Activated naive CD8-positive, alpha-beta T cell treated with anti-CD3 and anti-CD28 coated beads for 36 hours (primary cell): ENCODE results near the gene LRRFIP1. TPM values are rescaled to one million over a fixed set of nuclear protein-coding genes. Genes with fewer than 3 reads are reported as not detected.
"Not testable (repeated sequence)": the region's sequence is repeated elsewhere in the genome, so short reads cannot be mapped to it uniquely, and the experiment has no call there.

Source experiments
- DNase-seq: peaks from one replicate; pipeline ENCODE4 v3.0.0; 2021
- H3K27ac Mint-ChIP-seq: one replicate; pipeline ENCODE4 v1.8.0; 2022; ENCODE audit warnings: mild to moderate bottlenecking, moderate library complexity, mixed read lengths
- H3K27me3 Mint-ChIP-seq: one replicate; pipeline ENCODE4 v1.8.0; 2022; ENCODE audit warnings: mild to moderate bottlenecking, mixed read lengths
- H3K36me3 Mint-ChIP-seq: one replicate; pipeline ENCODE4 v1.8.0; 2021; ENCODE audit warnings: mild to moderate bottlenecking, mixed read lengths
- H3K4me1 Mint-ChIP-seq: one replicate; pipeline ENCODE4 v1.8.0; 2021; ENCODE audit warnings: mixed read lengths
- H3K4me3 Mint-ChIP-seq: one replicate; pipeline ENCODE4 v1.8.0; 2022; ENCODE audit warnings: mild to moderate bottlenecking, moderate library complexity, mixed read lengths
- H3K9me3 Mint-ChIP-seq: one replicate; pipeline ENCODE4 v1.8.0; 2022; ENCODE audit warnings: mixed read lengths
- total RNA-seq, 2 experiments: library from RNA; stranded (reverse); gene quantifications; one replicate each; pipeline ENCODE4 v1.2.3, GENCODE V29; 2021

LRRFIP1 gene
- total RNA-seq, 2 experiments from 2014 or later = 162 to 164 TPM

- no peaks in the 10 kb centered on the region for H3K9me3 Mint-ChIP-seq
- no peak overlapping the region for H3K27ac Mint-ChIP-seq
- no peaks in the 10 kb centered on the region for H3K36me3 Mint-ChIP-seq
- peaks cover 31% of the 10 kb centered on the region for H3K4me1 Mint-ChIP-seq
- no peaks in the 10 kb centered on the region for H3K27me3 Mint-ChIP-seq
- no peak for DNase-seq
- H3K4me3 Mint-ChIP-seq = no peak overlapping the region
These were observed 43.3 kb downstream of the LRRFIP1 start for GRCh38 chr2:237670641-237671040.

DNA sequence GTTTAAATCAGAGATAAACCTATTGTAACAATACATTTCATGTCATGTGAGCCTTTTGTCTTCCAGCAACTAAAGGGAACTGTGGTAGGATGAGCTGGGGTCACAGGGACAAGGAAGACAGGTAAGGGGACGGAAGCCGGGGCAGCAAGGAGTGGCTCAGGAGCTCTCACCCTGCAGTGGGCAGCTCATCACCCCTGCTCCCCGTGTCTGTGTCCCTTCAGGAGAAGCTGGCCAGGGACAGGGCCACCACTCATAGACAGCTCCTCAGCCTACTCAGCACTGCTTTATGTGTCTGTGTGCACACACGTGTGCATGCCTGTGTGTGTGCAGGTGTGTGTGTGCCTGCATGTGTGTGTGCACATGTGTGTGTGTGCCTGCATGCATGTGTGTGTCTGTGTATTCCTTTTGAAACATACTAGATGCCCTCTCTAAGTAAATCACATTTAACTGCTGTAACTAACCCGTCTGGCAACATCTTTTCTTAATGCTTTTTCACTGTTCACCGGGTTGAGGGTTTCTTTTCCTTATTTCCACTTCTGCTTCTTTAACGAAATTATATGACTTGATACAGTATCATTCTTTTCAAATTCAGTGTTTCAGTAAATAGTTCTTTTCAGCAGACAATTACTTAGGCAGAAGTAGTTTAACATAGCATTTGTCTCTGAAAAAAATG is 44.2 kb downstream of the LRRFIP1 start:
- peaks cover 38% of the 10 kb centered on the region for H3K4me1 Mint-ChIP-seq
- no peaks in the 10 kb centered on the region for H3K27me3 Mint-ChIP-seq
- no peaks in the 10 kb centered on the region for H3K36me3 Mint-ChIP-seq
- no peak for DNase-seq
- no peak overlapping the region for H3K27ac Mint-ChIP-seq
- H3K9me3 Mint-ChIP-seq = no peaks in the 10 kb centered on the region
- no peak overlapping the region for H3K4me3 Mint-ChIP-seq

- Mint-ChIP-seq H3K27ac (peak overlapping the region; percentile 90), H3K36me3 (no peaks in the 10 kb centered on the region), H3K27me3 (no peaks in the 10 kb centered on the region), H3K4me1 (peaks cover 44% of the 10 kb centered on the region), H3K9me3 (no peaks in the 10 kb centered on the region), H3K4me3 (peak overlapping the region; percentile 77)
- DNase-seq = no peak
These were observed 45.3 kb downstream of the LRRFIP1 start for GRCh38 chr2:237672731-237673129.

- DNase-seq = peak; percentile 88
- Mint-ChIP-seq H3K4me1 (peaks cover 47% of the 10 kb centered on the region), H3K9me3 (no peaks in the 10 kb centered on the region), H3K27ac (peak overlapping the region; percentile 90), H3K36me3 (no peaks in the 10 kb centered on the region), H3K27me3 (no peaks in the 10 kb centered on the region), H3K4me3 (peak overlapping the region; percentile 77)
These were observed 46.0 kb downstream of the LRRFIP1 start for GRCh38 chr2:237673130-237674001.

DNA sequence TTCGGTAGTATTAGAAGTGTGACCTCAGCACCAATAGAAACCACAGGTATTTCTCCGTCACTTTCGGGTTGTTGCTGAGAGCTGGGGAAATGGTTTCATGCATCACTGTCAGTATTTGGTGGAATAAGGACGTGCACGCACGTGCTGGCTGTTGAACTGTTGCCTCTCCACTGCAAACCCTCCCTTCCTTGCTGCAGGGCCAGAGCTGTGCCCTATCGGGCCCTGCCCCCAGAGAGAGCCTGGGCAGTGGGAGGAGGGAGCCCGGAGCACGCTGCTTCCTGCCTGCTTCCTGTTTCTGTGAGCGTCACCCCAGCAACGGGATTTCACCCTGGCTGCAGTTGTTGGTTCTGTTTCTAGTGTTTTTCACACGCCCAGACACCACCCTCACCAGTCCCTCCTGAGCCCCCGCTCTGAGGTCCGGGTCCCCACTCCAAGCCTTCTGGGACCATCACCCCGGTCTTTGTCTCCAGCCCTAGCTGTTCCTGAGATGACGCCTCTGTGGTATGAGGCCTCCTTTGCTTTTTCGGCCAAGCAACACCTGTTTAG is 47.4 kb downstream of the LRRFIP1 start:
- Mint-ChIP-seq H3K9me3 (no peaks in the 10 kb centered on the region), H3K36me3 (no peaks in the 10 kb centered on the region), H3K27ac (peak overlapping the region; percentile 90), H3K4me1 (peaks cover 47% of the 10 kb centered on the region), H3K27me3 (no peaks in the 10 kb centered on the region), H3K4me3 (peak overlapping the region; percentile 70)
- peak; percentile 79 for DNase-seq

- H3K36me3 Mint-ChIP-seq = no peaks in the 10 kb centered on the region
These were observed 47.9 kb downstream of the LRRFIP1 start for GRCh38 chr2:237675316-237675715.

DNA sequence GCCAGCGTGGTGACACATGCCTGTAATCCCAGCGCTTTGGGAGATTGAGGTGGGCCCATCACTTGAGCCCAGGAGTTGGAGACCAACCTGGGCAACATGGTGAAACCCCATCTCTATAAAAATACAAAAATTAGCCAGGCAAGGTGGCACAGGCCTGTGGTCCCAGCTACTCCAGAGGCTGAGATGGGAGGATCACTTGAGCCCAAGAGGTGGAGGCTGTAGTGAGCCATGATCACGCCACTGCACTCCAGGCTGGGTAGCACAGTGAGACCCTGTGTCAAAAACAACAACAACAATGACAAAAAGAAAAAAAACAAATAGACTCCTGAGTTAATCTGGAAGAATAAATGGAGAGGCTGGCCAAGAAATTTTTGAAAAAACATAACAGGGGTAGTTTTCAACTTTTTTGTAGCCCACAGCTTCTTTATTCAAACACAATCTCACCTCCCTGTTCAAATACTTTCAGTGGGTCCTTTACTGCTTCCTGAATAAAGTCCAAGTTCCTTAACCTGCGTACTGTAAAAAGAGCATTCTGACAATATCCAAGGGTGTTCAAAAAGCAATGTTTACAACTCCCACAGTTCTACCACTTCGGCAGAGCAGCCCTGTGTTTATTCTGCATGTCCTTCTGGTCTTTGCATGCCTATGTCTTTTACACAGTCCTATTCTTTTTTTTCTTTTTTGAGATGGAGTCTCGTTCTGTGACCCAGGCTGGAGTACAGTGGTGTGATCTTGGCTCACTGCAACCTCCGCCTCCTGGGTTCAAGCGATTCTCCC is 53.5 kb downstream of the LRRFIP1 start:
- H3K4me3 Mint-ChIP-seq = no peak overlapping the region
- H3K27ac Mint-ChIP-seq = no peak overlapping the region
- no peak for DNase-seq
- H3K9me3 Mint-ChIP-seq = no peaks in the 10 kb centered on the region
- no peaks in the 10 kb centered on the region for H3K36me3 Mint-ChIP-seq
- H3K27me3 Mint-ChIP-seq = no peaks in the 10 kb centered on the region
- H3K4me1 Mint-ChIP-seq = peaks cover 18% of the 10 kb centered on the region

More at GRCh38 chr2:237675316-237675715, 47.9 kb downstream of the LRRFIP1 start:
- Mint-ChIP-seq H3K4me1 (peaks cover 47% of the 10 kb centered on the region), H3K4me3 (peak overlapping the region; percentile 70), H3K9me3 (no peaks in the 10 kb centered on the region), H3K27me3 (no peaks in the 10 kb centered on the region), H3K27ac (peak overlapping the region; percentile 90)
- no peak for DNase-seq

- Mint-ChIP-seq H3K4me3 (no peak overlapping the region), H3K9me3 (no peaks in the 10 kb centered on the region), H3K27ac (no peak overlapping the region), H3K4me1 (peaks cover 12% of the 10 kb centered on the region), H3K27me3 (no peaks in the 10 kb centered on the region), H3K36me3 (no peaks in the 10 kb centered on the region)
- no peak for DNase-seq
These were observed 54.8 kb downstream of the LRRFIP1 start for GRCh38 chr2:237682151-237682550.

- H3K36me3 Mint-ChIP-seq = no peaks in the 10 kb centered on the region
- no peak overlapping the region for H3K27ac Mint-ChIP-seq
- no peak for DNase-seq
These were observed 55.7 kb downstream of the LRRFIP1 start for GRCh38 chr2:237682856-237683670.

GRCh38 chr2:237685408-237685807 is 58.0 kb downstream of the LRRFIP1 start:
- H3K27me3 Mint-ChIP-seq = no peaks in the 10 kb centered on the region
- no peaks in the 10 kb centered on the region for H3K9me3 Mint-ChIP-seq

More at GRCh38 chr2:237682856-237683670, 55.7 kb downstream of the LRRFIP1 start:
- Mint-ChIP-seq H3K4me3 (no peak overlapping the region), H3K27me3 (no peaks in the 10 kb centered on the region), H3K9me3 (no peaks in the 10 kb centered on the region), H3K4me1 (peaks cover 14% of the 10 kb centered on the region)

GRCh38 chr2:237686659-237687136 is 59.3 kb downstream of the LRRFIP1 start:
- Mint-ChIP-seq H3K36me3 (no peaks in the 10 kb centered on the region), H3K27me3 (no peaks in the 10 kb centered on the region), H3K4me3 (no peak overlapping the region), H3K4me1 (peaks cover 39% of the 10 kb centered on the region), H3K27ac (no peak overlapping the region), H3K9me3 (no peaks in the 10 kb centered on the region)
- DNase-seq = no peak

More at GRCh38 chr2:237685408-237685807, 58.0 kb downstream of the LRRFIP1 start:
- no peak overlapping the region for H3K27ac Mint-ChIP-seq
- peaks cover 34% of the 10 kb centered on the region for H3K4me1 Mint-ChIP-seq
- DNase-seq = no peak
- H3K36me3 Mint-ChIP-seq = no peaks in the 10 kb centered on the region
- no peak overlapping the region for H3K4me3 Mint-ChIP-seq

- no peak for DNase-seq
- Mint-ChIP-seq H3K27me3 (no peaks in the 10 kb centered on the region), H3K27ac (peak overlapping the region; percentile 80), H3K36me3 (peaks cover 1% of the 10 kb centered on the region), H3K4me3 (no peak overlapping the region), H3K9me3 (no peaks in the 10 kb centered on the region), H3K4me1 (peaks cover 39% of the 10 kb centered on the region)
These were observed 60.7 kb downstream of the LRRFIP1 start for GRCh38 chr2:237688081-237688480.

- H3K4me3 Mint-ChIP-seq = not testable (repeated sequence)
These were observed 61.2 kb downstream of the LRRFIP1 start for GRCh38 chr2:237688541-237688940.

More at GRCh38 chr2:237688541-237688940, 61.2 kb downstream of the LRRFIP1 start:
- Mint-ChIP-seq H3K27ac (peak overlapping the region; percentile 54), H3K4me1 (peaks cover 40% of the 10 kb centered on the region)
- not testable (repeated sequence) for H3K36me3 Mint-ChIP-seq, H3K9me3 Mint-ChIP-seq, DNase-seq, H3K27me3 Mint-ChIP-seq
